Astrocyte of the hippocampus (primary cell): ENCODE measurements around the gene SEL1L2.

Experiments used
- DNase-seq: peaks from one replicate; pipeline ENCODE4 v3.0.0; 2011; ENCODE audit warnings: low read depth, low spot score

Gene SEL1L2

DNA sequence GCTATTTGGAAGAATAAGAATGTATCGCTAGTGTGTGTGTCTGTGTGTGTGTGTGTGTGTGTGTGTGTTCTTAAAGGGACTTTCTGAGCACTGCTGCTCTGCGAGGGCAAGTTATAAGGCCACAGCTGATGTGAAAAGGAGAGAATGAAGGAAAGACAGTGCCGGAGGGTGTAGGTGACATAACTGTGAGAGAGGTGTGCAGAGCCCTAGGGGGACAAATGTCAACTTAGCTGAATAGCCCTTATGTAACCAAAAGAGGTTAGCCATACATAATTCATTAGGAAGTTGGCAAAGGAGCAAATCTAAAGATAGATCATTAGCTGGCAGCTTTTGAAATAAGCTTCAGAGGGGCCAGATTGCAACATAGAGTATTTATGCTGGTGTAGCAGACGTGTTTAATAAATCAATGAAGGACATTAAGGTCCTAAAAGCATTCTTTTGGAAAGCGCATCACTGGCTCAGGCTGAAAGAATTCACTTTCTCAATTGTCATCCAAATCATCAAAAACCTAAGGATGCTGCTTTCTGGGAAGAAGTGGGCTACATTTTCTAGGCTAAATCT, 124.5 kb downstream of the SEL1L2 start:
- peak; percentile 50 for DNase-seq

- peak; percentile 32 for DNase-seq
Observed at GRCh38 chr20:13865156-13865555, 125.3 kb downstream of the SEL1L2 start.

GRCh38 chr20:13863244-13863643, 127.2 kb downstream of the SEL1L2 start:
- DNase-seq: no peak

DNA sequence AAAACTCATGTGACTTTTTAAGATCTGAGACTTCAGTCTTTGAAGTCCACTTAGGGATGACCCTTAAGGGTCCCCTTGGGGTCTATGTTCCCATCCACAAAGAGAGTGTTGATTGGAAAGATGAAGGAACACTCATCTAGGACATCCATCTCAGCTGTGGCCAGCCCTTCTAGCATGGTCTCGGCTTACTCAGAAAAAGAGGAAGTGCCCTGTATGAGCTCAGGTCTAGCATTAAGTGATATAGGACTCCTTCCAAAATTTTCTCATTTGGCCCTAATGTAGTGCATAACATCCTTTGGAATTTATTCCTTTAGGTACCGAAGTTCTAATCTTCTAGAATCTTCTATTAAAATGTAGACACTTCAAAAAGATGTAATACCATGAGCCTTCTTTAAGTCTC, 128.2 kb downstream of the SEL1L2 start:
- no peak for DNase-seq

- no peak for DNase-seq
Observed at GRCh38 chr20:13858871-13859270, 131.5 kb downstream of the SEL1L2 start.

DNA sequence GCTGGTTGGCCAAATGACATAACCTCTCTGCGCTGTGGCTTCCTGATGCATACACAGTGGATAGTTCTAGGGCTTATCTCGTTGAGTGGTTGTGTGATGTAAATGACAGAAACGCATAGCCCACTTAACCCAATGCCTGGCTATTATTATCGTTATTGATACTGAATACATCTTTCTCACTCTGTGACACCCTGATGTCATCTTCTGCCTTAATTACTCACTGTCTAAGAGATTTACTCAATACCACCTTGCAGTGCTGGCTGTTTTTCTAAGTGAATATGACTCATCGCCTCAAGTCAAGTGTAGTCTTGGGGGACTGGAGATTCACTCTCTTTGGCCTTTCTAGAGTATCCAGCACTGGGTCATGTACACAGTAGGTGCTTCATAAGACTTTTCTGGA, 132.0 kb downstream of the SEL1L2 start:
- DNase-seq: no peak

DNA sequence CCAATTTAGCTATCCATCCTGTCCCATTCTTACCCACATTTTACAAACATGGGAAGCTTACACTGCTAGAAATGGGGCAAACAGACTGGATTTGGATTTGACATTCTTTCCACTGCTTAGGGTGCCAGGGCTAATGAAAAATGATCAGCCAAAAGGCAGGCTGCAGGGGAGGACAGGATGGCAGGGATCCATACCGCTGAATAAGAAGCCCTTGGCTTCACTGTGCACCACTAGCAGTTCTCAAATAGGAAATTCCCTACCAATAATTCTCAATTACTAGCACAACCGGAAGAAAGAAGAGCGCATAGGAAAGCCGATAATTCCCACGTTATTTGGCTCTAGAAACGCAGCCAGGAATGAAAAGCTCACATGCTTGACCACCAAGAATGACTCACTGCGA, 132.5 kb downstream of the SEL1L2 start:
- no peak for DNase-seq

DNA sequence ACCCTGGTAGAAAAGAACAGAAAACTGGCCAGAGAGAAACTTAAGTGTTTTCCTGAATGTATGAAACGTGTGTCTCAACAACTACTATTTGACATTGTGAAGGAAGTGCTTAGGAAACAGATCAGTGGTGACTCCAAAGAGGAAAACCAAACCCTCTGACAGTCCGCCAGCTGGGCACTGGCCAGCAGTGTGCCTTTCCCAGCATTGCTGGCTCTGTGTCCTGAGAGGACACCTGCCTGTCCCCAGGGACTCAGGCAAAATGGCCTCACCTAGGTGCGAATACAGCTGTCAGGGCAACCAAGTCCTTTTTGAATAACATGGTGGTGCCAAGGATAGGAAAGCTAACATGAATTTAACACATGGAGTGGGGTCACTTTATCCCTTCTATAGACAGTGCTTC, 133.1 kb downstream of the SEL1L2 start:
- no peak for DNase-seq

DNA sequence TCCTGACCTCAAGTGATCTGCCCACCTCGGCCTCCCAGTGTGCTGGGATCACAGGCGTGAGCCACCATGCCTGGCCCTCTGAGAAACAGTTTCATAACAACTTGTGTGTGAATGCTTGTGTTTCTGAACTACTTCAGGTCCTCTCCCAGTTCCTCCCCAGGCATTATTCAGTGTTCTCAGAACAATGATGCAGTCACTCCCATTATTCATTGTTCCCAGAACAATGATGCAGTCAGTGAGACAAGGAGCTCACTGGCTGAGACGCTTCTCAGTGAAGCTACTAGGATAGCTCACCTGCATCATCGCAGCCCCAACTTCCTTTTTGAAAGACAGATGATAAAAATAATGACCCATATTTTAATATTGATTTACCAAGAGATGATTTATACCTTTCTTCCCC, 134.1 kb downstream of the SEL1L2 start:
- no peak for DNase-seq

DNA sequence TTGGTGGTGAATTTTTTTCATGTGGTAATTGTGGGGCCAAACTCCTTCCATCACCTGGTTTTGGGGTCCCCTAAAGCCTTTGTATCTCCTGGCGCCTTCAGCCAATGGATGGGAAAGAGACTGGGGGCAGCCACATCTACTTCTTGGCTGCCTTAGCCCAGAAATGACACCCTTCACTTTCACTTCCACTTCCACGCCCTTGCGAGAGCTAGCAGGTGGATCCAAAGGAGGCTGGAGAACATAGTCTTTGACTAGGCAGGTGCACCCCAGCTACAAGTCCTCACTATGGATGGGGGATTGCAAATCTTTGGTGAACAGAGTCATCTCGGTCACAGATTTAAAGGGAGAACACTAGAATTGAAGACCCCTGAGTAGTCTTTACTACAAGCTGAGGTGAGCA, 134.8 kb downstream of the SEL1L2 start:
- no peak for DNase-seq

GRCh38 chr20:13852306-13852705, 138.1 kb downstream of the SEL1L2 start:
- DNase-seq: no peak

DNA sequence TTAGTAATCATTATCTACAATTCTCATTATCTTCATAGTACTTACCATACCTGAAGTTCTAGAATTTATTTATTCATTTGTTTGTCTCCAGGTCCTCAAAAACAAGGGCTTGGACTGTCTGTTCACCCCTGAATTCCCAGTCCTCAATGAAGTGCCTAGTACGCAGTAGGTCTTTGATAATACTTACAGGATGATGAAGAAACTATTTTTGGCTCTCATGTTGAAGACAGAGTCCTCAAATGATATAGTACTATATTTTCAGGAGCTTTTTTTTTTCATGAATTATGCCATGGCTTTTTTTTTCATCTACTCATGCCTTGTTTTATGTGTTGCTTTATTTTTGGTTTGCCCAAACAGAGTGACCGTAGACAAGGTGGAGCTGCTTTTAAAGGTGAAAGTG, 139.1 kb downstream of the SEL1L2 start:
- DNase-seq: no peak

DNA sequence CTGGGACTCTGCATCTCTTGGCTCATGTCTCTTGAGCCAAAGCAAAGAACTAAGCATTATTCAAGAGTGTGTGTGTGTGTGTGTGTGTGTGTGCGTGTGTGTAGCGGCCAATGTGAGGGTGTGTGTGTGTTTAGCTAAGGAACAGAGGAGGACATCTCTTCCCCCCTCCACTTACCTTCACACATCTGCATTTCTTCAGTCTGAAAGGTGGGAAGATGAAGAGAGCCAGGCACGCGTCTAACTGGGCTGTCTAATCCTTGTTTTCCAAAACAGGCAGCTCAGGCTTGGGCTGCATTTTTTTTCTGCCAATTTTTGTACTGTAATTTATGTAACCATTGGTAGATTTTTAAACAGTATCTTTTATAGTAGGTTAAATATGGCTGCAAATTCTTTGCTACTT, 146.1 kb downstream of the SEL1L2 start:
- DNase-seq: no peak

DNA sequence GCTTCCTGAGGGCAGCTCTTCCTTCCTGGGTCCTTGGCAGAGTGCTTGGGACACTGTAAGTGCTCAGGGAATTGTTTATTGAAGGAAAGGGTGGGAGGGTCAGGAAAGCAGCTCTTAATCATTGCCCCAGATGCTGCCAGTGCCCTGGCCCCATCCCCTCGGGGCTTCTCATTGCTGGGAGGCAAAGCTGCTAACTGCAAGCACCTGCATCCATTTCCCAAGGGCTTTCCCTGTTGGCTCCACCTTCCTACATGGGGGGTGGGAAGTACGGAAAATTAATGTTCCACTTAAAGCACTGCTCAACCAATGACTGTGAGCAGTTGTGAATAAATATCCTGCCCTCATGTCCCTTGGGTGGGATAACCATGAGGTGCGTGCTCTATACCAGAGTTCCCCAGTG, 149.2 kb downstream of the SEL1L2 start:
- no peak for DNase-seq

GRCh38 chr20:13840093-13840465, 150.3 kb downstream of the SEL1L2 start:
- no peak for DNase-seq

DNA sequence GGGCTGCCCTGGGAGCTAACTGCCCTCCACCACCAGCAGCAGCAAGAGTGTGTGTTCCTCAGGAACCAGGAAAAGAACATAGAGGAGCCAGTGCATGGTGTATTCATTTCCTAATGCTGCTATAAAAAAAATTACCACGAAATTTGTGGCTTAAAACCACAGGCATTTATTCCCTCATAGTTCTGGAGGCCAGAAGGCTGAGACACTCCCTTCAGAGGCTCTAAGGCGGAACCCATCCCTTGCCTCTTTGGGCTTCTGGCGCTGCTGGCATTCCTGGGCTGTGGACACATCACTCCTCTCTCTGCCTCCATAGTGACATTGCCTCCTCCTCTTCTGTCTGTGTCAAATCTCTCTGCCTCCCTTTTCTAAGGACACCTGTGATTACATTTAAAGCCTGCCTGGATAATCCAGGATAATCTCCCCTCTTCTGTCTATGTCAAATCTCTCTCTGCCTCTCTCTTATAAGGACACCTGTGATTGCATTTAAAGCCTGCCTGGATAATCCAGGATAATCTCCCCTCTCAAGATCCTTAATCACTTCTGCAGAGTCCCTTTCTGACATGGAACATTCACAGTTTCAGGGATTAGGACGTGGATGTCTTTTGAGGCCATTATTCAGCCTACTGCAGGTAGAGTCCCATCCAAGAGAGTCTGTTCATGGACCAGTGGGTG, 150.9 kb downstream of the SEL1L2 start:
- DNase-seq: peak; percentile 75

DNA sequence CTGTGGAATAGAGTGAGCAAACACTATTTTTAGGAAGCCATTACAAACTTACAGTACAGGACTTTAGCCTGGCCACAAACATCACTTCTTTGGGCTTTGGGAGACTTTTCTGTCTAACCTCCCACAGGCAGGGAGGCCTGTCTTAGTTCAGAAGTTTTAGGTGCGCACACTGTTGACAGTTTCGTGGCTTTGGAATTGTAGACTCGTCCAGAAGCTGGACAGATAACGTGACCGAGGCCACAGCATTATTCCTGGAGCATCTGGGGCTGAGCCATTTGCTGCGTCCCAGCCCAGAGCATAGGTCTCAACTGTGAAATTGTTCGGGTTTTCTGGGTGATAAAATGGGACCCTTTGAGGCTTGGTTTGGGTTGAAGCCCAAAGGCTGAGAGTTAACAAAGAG, 151.8 kb downstream of the SEL1L2 start:
- DNase-seq: no peak

GRCh38 chr20:13831476-13831875, 158.9 kb downstream of the SEL1L2 start:
- no peak for DNase-seq

DNA sequence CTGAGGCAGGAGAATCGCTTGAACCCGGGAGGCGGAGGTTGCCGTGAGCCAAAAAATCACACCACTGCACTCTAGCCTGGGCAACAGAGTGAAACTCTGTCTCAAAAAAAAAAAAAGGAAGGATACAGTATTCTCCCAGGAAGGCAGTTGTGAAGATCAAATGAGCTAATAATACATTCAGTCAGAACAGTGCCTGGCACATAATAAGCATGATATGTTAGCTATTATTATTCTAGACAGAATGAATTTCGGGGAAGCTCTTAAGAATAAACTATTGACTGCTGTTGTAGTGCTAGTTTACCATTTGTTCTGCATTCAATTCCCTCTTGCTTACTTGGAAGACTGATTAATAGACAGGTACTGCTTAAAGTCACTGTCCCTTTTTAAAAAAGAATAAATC, 164.9 kb downstream of the SEL1L2 start:
- no peak for DNase-seq

DNA sequence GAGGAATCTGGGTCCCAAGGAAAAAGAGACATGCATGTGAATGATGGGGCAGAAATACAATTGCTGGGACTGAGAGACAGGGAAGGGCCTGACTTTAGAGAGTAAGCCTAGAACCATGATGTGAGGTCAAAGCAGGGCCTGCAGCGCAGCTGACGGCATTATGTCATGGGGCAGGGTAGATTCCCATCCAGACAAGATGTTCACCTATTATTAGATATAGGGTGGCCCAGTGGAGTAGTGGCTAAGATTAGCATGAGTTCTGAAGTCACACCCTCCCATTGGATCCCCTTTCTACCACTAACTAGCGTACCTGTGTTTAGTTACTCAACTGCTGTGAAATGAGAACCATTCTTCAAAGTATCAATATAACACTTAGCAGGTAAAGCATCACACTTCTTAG, 166.0 kb downstream of the SEL1L2 start:
- no peak for DNase-seq

GRCh38 chr20:13822459-13822858, 168.0 kb downstream of the SEL1L2 start:
- no peak for DNase-seq

DNA sequence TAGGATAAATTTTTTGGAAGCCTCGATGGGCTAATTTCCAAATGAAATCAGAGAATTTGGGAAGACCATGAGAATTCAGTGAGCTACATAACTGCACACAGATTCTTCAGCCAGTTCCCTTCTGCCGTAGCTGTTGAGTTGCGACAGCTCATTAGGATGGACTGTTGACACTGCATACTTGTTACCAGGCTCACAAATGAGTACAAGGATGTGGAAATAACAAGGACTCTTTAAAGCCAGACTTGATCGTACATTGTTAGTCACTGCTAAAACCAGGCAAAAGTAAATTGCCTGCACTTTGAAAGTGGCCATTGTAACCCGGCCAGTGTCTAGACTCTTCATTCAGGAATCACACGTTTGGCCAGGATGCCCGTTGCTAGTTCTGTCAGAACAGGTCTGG, 168.5 kb downstream of the SEL1L2 start:
- peak; percentile 42 for DNase-seq

- DNase-seq: peak; percentile 73
Observed at GRCh38 chr20:13819885-13820645, 170.3 kb downstream of the SEL1L2 start.
